ENCODE data around the gene CCND1.

DNA sequence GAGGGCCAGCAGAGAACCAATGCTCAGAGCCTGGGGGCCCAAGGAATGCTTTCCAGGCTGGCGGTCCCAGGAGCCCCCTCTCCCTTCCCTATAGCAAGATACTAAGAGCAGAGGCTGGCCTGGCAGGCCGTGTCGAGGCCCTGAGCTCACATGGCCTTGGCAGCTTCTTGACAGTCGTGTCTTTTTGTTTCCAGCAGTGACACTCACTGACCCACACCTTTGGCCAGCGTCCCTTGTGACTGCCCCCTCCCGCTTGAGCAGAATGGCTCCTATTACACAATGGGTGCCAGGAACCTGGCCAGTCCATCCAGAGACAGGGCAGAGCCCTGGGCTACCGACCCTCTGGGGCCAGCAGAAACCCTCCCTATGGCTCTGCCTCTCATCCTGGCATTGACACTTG is 6.4 kb upstream of the CCND1 start:
- TF ChIP-seq SUZ12 (IDR thresholded peaks at IDR 0.05; ENCODE audit: extremely low read depth, insufficient read depth, insufficient read length) (no peak), YY1 (IDR thresholded peaks at IDR 0.05; ENCODE audit: insufficient read depth, insufficient read length) (no peak)
